GM12878 (cell line): ENCODE data around the gene TMEM35A.

Experiments used
- BHLHE40 ChIP-seq, 2 experiments: fragments of 450-650 bp in 1 of 2; IDR thresholded peaks; 2 replicates each; pipeline ENCODE4 v1.6.1; 2011 to 2017; ENCODE audit warnings: low read depth in 2 of 2, borderline replicate concordance in 1 of 2, improper control_type of control experiment in 1 of 2, low read length in 1 of 2, mild to moderate bottlenecking in 1 of 2
- CBX3 ChIP-seq: fragments of 200-600 bp; sonication (generic); IDR thresholded peaks from 2 replicates; pipeline ENCODE4 v1.6.1; 2016; ENCODE audit warnings: low read depth, borderline replicate concordance
- EZH2 ChIP-seq: IDR thresholded peaks from 2 replicates; pipeline ENCODE4 v1.6.1; 2012; ENCODE audit warnings: low read depth, mild to moderate bottlenecking, control low read depth, inconsistent platforms, low read length, borderline replicate concordance; ENCODE audit not compliant: control insufficient read depth
- POLR2AphosphoS2 ChIP-seq: IDR thresholded peaks from 2 replicates; pipeline ENCODE4 v1.6.1; 2011; ENCODE audit warnings: low read depth, mild to moderate bottlenecking, low read length, improper control_type of control experiment, moderate library complexity
- STAT1 ChIP-seq: fragments of 450-650 bp; conservative IDR thresholded peaks from 2 replicates; pipeline ENCODE4 v1.6.1; 2014; ENCODE audit warnings: antibody characterized with exemption, mild to moderate bottlenecking
- TF ChIP-seq, protein P1 (sequence below), 3 experiments: IDR thresholded peaks in 2 of 3; conservative IDR thresholded peaks in 1 of 3; 2 replicates each; pipeline ENCODE4 v1.5.1; 2011; ENCODE audit warnings: low read depth in 3 of 3, low read length in 3 of 3, mild to moderate bottlenecking in 3 of 3, control low read depth in 2 of 3, moderate library complexity in 2 of 3, inconsistent platforms in 1 of 3, mixed read lengths in 1 of 3; ENCODE audit not compliant: control insufficient read depth in 2 of 3, insufficient read depth in 1 of 3; ENCODE audit errors: extremely low read depth in 1 of 3
- TF ChIP-seq, protein P2 (sequence below): IDR thresholded peaks from 2 replicates; pipeline ENCODE4 v1.6.1; 2012; ENCODE audit warnings: low read depth, low read length, improper control_type of control experiment
- TF ChIP-seq, protein P3 (sequence below): fragments of 450-650 bp; IDR thresholded peaks from 2 replicates; pipeline ENCODE4 v1.6.1; 2017; ENCODE audit warnings: mild to moderate bottlenecking, low read depth, inconsistent platforms; ENCODE audit not compliant: poor library complexity, severe bottlenecking
- TF ChIP-seq, protein P4 (sequence below): IDR thresholded peaks from 2 replicates; pipeline ENCODE4 v1.6.1; 2011; ENCODE audit warnings: low read depth, mild to moderate bottlenecking, low read length, moderate library complexity, borderline replicate concordance; ENCODE audit errors: extremely low read depth

DNA sequence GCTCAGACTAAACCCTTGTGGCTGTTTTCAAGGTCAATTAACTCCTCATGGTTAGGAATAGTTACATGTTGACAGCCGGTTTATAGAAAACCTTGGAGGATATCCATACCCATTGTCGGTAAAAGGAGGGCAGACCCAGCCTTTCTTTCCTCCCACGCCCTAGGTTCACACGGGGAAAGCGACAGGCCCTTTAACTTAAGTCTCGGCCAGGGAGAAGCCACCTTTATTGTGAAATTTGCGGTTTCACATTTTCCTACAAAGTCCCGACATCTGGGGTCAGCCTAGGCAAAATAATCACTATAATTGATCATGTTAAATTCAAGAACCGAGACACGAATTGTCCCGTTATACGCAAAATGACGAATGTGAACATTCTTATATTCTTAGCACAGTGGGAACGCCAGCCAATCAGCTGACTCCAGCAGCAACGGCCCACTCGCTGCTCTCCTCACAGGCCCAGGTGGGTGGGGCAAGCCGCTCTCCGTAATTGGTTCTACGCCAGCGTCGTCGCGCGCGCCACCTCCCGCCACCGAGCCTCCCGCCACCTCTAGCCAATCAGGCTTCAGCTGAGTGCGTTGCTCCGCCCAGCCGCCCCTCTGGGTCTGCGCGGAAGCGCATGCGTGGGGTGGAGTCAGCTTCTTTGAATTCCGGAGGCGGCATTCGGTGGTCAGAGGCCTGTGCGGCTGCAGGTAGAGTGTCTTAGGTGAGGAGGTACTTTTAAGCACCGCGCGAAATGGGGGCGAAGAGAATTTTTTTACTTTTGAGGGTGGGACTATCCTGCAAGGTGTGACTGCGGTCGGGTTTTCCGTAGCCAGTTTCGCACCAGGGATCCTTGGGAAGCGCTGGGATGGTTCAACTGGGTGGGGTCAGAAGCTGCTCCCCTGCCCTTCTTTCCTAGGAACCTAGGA, 19.1 kb downstream of the TMEM35A start, which contains the start of gene CENPI:
- TF ChIP-seq EZH2 (no peak), STAT1 (no peak), BHLHE40 (IDR thresholded peaks at IDR 0.05; ENCODE audit: borderline replicate concordance in 1 of 2, low read depth in 2 of 2, low read length in 1 of 2) (no peak), POLR2AphosphoS2 (no peak), CBX3 (no peak)
- TF ChIP-seq, protein P1, sequence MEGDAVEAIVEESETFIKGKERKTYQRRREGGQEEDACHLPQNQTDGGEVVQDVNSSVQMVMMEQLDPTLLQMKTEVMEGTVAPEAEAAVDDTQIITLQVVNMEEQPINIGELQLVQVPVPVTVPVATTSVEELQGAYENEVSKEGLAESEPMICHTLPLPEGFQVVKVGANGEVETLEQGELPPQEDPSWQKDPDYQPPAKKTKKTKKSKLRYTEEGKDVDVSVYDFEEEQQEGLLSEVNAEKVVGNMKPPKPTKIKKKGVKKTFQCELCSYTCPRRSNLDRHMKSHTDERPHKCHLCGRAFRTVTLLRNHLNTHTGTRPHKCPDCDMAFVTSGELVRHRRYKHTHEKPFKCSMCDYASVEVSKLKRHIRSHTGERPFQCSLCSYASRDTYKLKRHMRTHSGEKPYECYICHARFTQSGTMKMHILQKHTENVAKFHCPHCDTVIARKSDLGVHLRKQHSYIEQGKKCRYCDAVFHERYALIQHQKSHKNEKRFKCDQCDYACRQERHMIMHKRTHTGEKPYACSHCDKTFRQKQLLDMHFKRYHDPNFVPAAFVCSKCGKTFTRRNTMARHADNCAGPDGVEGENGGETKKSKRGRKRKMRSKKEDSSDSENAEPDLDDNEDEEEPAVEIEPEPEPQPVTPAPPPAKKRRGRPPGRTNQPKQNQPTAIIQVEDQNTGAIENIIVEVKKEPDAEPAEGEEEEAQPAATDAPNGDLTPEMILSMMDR (IDR thresholded peaks at IDR 0.05 in 2 of 3, conservative IDR thresholded peaks at IDR 0.05 in 1 of 3; ENCODE audit: control insufficient read depth in 2 of 3, extremely low read depth in 1 of 3, insufficient read depth in 1 of 3, low read depth in 3 of 3, low read length in 3 of 3) = no peak
- TF ChIP-seq, protein P2, sequence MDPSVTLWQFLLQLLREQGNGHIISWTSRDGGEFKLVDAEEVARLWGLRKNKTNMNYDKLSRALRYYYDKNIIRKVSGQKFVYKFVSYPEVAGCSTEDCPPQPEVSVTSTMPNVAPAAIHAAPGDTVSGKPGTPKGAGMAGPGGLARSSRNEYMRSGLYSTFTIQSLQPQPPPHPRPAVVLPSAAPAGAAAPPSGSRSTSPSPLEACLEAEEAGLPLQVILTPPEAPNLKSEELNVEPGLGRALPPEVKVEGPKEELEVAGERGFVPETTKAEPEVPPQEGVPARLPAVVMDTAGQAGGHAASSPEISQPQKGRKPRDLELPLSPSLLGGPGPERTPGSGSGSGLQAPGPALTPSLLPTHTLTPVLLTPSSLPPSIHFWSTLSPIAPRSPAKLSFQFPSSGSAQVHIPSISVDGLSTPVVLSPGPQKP = no peak
- TF ChIP-seq, protein P3, sequence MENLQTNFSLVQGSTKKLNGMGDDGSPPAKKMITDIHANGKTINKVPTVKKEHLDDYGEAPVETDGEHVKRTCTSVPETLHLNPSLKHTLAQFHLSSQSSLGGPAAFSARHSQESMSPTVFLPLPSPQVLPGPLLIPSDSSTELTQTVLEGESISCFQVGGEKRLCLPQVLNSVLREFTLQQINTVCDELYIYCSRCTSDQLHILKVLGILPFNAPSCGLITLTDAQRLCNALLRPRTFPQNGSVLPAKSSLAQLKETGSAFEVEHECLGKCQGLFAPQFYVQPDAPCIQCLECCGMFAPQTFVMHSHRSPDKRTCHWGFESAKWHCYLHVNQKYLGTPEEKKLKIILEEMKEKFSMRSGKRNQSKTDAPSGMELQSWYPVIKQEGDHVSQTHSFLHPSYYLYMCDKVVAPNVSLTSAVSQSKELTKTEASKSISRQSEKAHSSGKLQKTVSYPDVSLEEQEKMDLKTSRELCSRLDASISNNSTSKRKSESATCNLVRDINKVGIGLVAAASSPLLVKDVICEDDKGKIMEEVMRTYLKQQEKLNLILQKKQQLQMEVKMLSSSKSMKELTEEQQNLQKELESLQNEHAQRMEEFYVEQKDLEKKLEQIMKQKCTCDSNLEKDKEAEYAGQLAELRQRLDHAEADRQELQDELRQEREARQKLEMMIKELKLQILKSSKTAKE = no peak
- TF ChIP-seq, protein P4, sequence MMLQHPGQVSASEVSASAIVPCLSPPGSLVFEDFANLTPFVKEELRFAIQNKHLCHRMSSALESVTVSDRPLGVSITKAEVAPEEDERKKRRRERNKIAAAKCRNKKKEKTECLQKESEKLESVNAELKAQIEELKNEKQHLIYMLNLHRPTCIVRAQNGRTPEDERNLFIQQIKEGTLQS = no peak
